ENCODE results near the gene WASHC4. TPM values are rescaled to one million over a fixed set of nuclear protein-coding genes. Genes with fewer than 3 reads are reported as not detected.

WASHC4 gene
- total RNA-seq, 1 experiment from 2014 or later = 42.9 TPM

GRCh38 chr12:105141320-105141922 is 33.9 kb downstream of the WASHC4 start:
- CTCF ChIA-PET = no interaction called here

GRCh38 chr12:105142259-105142658 is 34.7 kb downstream of the WASHC4 start:
- Mint-ChIP-seq H3K4me1 (no peaks in the 10 kb centered on the region), H3K9me3 (no peaks in the 10 kb centered on the region), H3K36me3 (peaks cover 51% of the 10 kb centered on the region), H3K27me3 (ENCODE audit: low read depth) (no peaks in the 10 kb centered on the region), H3K27ac (no peak overlapping the region), H3K4me3 (no peak overlapping the region)
- TF ChIP-seq ZNF423 (CRISPR knock-in tag; IDR thresholded peaks at IDR 0.05) = no peak
- TF ChIP-seq, protein P1, sequence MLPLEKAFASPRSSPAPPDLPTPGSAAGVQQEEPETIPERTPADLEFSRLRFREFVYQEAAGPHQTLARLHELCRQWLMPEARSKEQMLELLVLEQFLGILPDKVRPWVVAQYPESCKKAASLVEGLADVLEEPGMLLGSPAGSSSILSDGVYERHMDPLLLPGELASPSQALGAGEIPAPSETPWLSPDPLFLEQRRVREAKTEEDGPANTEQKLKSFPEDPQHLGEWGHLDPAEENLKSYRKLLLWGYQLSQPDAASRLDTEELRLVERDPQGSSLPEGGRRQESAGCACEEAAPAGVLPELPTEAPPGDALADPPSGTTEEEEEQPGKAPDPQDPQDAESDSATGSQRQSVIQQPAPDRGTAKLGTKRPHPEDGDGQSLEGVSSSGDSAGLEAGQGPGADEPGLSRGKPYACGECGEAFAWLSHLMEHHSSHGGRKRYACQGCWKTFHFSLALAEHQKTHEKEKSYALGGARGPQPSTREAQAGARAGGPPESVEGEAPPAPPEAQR (CRISPR knock-in tag; IDR thresholded peaks at IDR 0.05) = no peak
- no peak for TF ChIP-seq ARID4B (CRISPR knock-in tag; IDR thresholded peaks at IDR 0.05; ENCODE audit: borderline replicate concordance)
- no peak for TF ChIP-seq ZNF671 (CRISPR knock-in tag; IDR thresholded peaks at IDR 0.05)
- TF ChIP-seq NR3C1 (CRISPR knock-in tag; conservative IDR thresholded peaks at IDR 0.05; ENCODE audit: low read depth) = no peak
- TF ChIP-seq NR1H2 (CRISPR knock-in tag; IDR thresholded peaks at IDR 0.05) = no peak
- no peak for TF ChIP-seq NFE2L1 (CRISPR knock-in tag; IDR thresholded peaks at IDR 0.05)
- no peak for TF ChIP-seq NFATC4 (CRISPR knock-in tag; IDR thresholded peaks at IDR 0.05)
- TF ChIP-seq ESRRA (CRISPR knock-in tag; IDR thresholded peaks at IDR 0.05; ENCODE audit: borderline replicate concordance) = no peak
- TF ChIP-seq CDX4 (CRISPR knock-in tag; IDR thresholded peaks at IDR 0.05; ENCODE audit: borderline replicate concordance) = no peak
- no peak for TF ChIP-seq KAT7 (CRISPR knock-in tag; IDR thresholded peaks at IDR 0.05; ENCODE audit: borderline replicate concordance)
- TF ChIP-seq RORB (CRISPR knock-in tag; IDR thresholded peaks at IDR 0.05) = no peak
- TF ChIP-seq, protein P2, sequence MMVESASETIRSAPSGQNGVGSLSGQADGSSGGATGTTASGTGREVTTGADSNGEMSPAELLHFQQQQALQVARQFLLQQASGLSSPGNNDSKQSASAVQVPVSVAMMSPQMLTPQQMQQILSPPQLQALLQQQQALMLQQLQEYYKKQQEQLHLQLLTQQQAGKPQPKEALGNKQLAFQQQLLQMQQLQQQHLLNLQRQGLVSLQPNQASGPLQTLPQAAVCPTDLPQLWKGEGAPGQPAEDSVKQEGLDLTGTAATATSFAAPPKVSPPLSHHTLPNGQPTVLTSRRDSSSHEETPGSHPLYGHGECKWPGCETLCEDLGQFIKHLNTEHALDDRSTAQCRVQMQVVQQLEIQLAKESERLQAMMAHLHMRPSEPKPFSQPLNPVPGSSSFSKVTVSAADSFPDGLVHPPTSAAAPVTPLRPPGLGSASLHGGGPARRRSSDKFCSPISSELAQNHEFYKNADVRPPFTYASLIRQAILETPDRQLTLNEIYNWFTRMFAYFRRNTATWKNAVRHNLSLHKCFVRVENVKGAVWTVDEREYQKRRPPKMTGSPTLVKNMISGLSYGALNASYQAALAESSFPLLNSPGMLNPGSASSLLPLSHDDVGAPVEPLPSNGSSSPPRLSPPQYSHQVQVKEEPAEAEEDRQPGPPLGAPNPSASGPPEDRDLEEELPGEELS (CRISPR knock-in tag; IDR thresholded peaks at IDR 0.05) = no peak
- TF ChIP-seq, protein P3, sequence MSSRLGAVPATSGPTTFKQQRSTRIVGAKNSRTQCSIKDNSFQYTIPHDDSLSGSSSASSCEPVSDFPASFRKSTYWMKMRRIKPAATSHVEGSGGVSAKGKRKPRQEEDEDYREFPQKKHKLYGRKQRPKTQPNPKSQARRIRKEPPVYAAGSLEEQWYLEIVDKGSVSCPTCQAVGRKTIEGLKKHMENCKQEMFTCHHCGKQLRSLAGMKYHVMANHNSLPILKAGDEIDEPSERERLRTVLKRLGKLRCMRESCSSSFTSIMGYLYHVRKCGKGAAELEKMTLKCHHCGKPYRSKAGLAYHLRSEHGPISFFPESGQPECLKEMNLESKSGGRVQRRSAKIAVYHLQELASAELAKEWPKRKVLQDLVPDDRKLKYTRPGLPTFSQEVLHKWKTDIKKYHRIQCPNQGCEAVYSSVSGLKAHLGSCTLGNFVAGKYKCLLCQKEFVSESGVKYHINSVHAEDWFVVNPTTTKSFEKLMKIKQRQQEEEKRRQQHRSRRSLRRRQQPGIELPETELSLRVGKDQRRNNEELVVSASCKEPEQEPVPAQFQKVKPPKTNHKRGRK (CRISPR knock-in tag; IDR thresholded peaks at IDR 0.05; ENCODE audit: borderline replicate concordance) = no peak
- TF ChIP-seq NR2C2 (CRISPR knock-in tag; IDR thresholded peaks at IDR 0.05) = no peak
- TF ChIP-seq ZNF425 (CRISPR knock-in tag; conservative IDR thresholded peaks at IDR 0.05) = no peak
- no peak for TF ChIP-seq EMX1 (CRISPR knock-in tag; IDR thresholded peaks at IDR 0.05)
- TF ChIP-seq HMGXB4 (CRISPR knock-in tag; IDR thresholded peaks at IDR 0.05) = no peak
- POLR2A ChIA-PET = no interaction called here
- CTCF ChIA-PET = no interaction called here
- no peak for DNase-seq (ENCODE audit: low spot score)
- ATAC-seq = no peak

More at GRCh38 chr12:105141320-105141922, 33.9 kb downstream of the WASHC4 start:
- H3K36me3 Mint-ChIP-seq = peaks cover 47% of the 10 kb centered on the region
- no peak for ATAC-seq
- TF ChIP-seq, protein P4, sequence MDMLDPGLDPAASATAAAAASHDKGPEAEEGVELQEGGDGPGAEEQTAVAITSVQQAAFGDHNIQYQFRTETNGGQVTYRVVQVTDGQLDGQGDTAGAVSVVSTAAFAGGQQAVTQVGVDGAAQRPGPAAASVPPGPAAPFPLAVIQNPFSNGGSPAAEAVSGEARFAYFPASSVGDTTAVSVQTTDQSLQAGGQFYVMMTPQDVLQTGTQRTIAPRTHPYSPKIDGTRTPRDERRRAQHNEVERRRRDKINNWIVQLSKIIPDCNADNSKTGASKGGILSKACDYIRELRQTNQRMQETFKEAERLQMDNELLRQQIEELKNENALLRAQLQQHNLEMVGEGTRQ (CRISPR knock-in tag; IDR thresholded peaks at IDR 0.05) = no peak
- POLR2A ChIA-PET = no interaction called here
- H3K27ac Mint-ChIP-seq = peak overlapping the region; percentile 5; the same call in 1 of the 2 replicates
- H3K9me3 Mint-ChIP-seq = no peaks in the 10 kb centered on the region
- no peak for DNase-seq (ENCODE audit: low spot score)
- no peaks in the 10 kb centered on the region for H3K4me1 Mint-ChIP-seq
- no peak overlapping the region for H3K4me3 Mint-ChIP-seq
- H3K27me3 Mint-ChIP-seq (ENCODE audit: low read depth) = no peaks in the 10 kb centered on the region
